Measurements from ENCODE around the gene PRKN. TPM values are rescaled to one million over a fixed set of nuclear protein-coding genes. Genes with fewer than 3 reads are reported as not detected.

The PRKN gene
- total RNA-seq, 1 experiment from 2014 or later = not detected

DNA sequence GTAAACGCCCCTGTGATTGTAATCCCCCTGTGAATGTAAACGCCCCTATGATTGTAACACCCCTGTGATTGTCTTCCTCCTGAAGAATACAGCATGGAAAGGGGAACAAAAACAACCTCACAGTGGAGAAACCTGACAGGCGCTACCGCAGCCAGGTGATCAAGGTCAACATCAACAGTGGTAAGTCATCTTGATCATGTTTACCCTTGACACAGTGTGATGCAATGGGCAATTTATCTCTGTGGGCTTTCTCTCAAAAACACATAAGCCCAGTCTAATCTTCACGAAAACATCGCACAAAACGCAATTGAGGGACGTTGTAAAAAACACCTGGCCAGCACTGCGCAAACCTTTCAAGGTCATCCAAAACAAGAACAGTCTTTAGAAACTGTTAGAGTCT is 277.2 kb downstream of the PRKN start:
- H3F3A ChIP-seq (ENCODE audit: insufficient read depth, low read depth) = no peaks in the 10 kb centered on the region
- TF ChIP-seq, protein P1, sequence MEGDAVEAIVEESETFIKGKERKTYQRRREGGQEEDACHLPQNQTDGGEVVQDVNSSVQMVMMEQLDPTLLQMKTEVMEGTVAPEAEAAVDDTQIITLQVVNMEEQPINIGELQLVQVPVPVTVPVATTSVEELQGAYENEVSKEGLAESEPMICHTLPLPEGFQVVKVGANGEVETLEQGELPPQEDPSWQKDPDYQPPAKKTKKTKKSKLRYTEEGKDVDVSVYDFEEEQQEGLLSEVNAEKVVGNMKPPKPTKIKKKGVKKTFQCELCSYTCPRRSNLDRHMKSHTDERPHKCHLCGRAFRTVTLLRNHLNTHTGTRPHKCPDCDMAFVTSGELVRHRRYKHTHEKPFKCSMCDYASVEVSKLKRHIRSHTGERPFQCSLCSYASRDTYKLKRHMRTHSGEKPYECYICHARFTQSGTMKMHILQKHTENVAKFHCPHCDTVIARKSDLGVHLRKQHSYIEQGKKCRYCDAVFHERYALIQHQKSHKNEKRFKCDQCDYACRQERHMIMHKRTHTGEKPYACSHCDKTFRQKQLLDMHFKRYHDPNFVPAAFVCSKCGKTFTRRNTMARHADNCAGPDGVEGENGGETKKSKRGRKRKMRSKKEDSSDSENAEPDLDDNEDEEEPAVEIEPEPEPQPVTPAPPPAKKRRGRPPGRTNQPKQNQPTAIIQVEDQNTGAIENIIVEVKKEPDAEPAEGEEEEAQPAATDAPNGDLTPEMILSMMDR (conservative IDR thresholded peaks at IDR 0.05) = no peak
- TF ChIP-seq EZH2 (IDR thresholded peaks at IDR 0.05; ENCODE audit: low read depth) = no peak
- no peaks in the 10 kb centered on the region for H3K36me3 ChIP-seq (ENCODE audit: low read depth)
- H4K20me1 ChIP-seq (ENCODE audit: insufficient read depth) = no peaks in the 10 kb centered on the region
- no peaks in the 10 kb centered on the region for H3K79me2 ChIP-seq (ENCODE audit: low read depth)
- no peaks in the 10 kb centered on the region for H3K9me2 ChIP-seq (ENCODE audit: insufficient read depth)
- H2AFZ ChIP-seq = no peak overlapping the region
- no peaks in the 10 kb centered on the region for H3K4me1 ChIP-seq (replicated peaks; ENCODE audit: insufficient read depth)
- H3K27me3 ChIP-seq (ENCODE audit: insufficient read depth, low read depth) = no peaks in the 10 kb centered on the region
- intact Hi-C loops (cut with micrococcal nuclease; ENCODE audit: unreplicated experiment) = no loop called here
- ChIA-PET POLR2A (ENCODE audit: unreplicated experiment) (no interaction called here), CTCF (no interaction called here)
- BruUV-seq (replicated peaks) = no TSS peak
- no peak overlapping the region for H3K4me2 ChIP-seq
- no peaks in the 10 kb centered on the region for H3K9me3 ChIP-seq (ENCODE audit: insufficient read depth, low read depth)
- no peak for DNase-seq
- H3K4me3 ChIP-seq = no peak overlapping the region
- H3K27ac ChIP-seq = no peak overlapping the region

DNA sequence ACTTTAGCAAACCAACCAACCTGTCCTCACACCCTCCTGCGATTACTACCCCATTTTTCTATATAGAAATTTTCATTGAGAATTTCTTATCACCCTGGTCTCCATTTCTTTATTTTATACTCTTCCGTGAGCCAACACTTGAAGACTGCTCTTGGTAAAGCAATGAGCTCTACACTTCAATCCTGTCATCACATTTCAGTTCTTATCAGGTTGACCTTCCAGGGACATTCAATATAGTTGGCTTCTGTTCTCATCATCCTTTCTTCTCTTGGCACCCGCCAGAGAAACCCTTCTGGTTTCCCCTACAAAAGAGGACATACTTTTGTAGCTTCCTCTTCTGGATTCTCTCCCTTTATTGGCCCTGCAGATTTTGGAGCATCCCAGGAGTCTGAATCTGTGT is 279.3 kb downstream of the PRKN start:
- H2AFZ ChIP-seq = no peak overlapping the region
- no TSS peak for BruUV-seq (replicated peaks)
- H3K79me2 ChIP-seq (ENCODE audit: low read depth) = no peaks in the 10 kb centered on the region
- no peak for DNase-seq
- ChIA-PET CTCF (no interaction called here), POLR2A (ENCODE audit: unreplicated experiment) (no interaction called here)
- no peaks in the 10 kb centered on the region for H3K36me3 ChIP-seq (ENCODE audit: low read depth)
- H3K9me2 ChIP-seq (ENCODE audit: insufficient read depth) = no peaks in the 10 kb centered on the region
- intact Hi-C loops (cut with micrococcal nuclease; ENCODE audit: unreplicated experiment) = no loop called here
- no peaks in the 10 kb centered on the region for H3K9me3 ChIP-seq (ENCODE audit: insufficient read depth, low read depth)
- H3K27ac ChIP-seq = no peak overlapping the region
- no peak overlapping the region for H3K4me3 ChIP-seq
- no peaks in the 10 kb centered on the region for H3F3A ChIP-seq (ENCODE audit: insufficient read depth, low read depth)
- no peaks in the 10 kb centered on the region for H3K27me3 ChIP-seq (ENCODE audit: insufficient read depth, low read depth)
- TF ChIP-seq, protein P1 (conservative IDR thresholded peaks at IDR 0.05) = no peak
- no peak for TF ChIP-seq EZH2 (IDR thresholded peaks at IDR 0.05; ENCODE audit: low read depth)
- no peaks in the 10 kb centered on the region for H4K20me1 ChIP-seq (ENCODE audit: insufficient read depth)
- H3K4me1 ChIP-seq (replicated peaks; ENCODE audit: insufficient read depth) = no peaks in the 10 kb centered on the region
- no peak overlapping the region for H3K4me2 ChIP-seq

- DNase-seq = no peak
- H3K27me3 ChIP-seq (ENCODE audit: insufficient read depth, low read depth) = no peaks in the 10 kb centered on the region
- no peaks in the 10 kb centered on the region for H3K4me1 ChIP-seq (replicated peaks; ENCODE audit: insufficient read depth)
- POLR2A ChIA-PET (ENCODE audit: unreplicated experiment) = no interaction called here
- no peak overlapping the region for H3K27ac ChIP-seq
- H3K4me3 ChIP-seq = no peak overlapping the region
- no peaks in the 10 kb centered on the region for H3K36me3 ChIP-seq (ENCODE audit: low read depth)
- intact Hi-C loops (cut with micrococcal nuclease; ENCODE audit: unreplicated experiment) = no loop called here
- H3K79me2 ChIP-seq (ENCODE audit: low read depth) = no peaks in the 10 kb centered on the region
- H3K9me3 ChIP-seq (ENCODE audit: insufficient read depth, low read depth) = no peaks in the 10 kb centered on the region
- no peaks in the 10 kb centered on the region for H3F3A ChIP-seq (ENCODE audit: insufficient read depth, low read depth)
- TF ChIP-seq, protein P1 (conservative IDR thresholded peaks at IDR 0.05) = no peak
- TF ChIP-seq EZH2 (IDR thresholded peaks at IDR 0.05; ENCODE audit: low read depth) = no peak
- no peak overlapping the region for H2AFZ ChIP-seq
- no peak overlapping the region for H3K4me2 ChIP-seq
- no peaks in the 10 kb centered on the region for H4K20me1 ChIP-seq (ENCODE audit: insufficient read depth)
- BruUV-seq (replicated peaks) = no TSS peak
- H3K9me2 ChIP-seq (ENCODE audit: insufficient read depth) = no peaks in the 10 kb centered on the region
- CTCF ChIA-PET = no interaction called here
Measured at GRCh38 chr6:162443101-162443500, 284.5 kb downstream of the PRKN start.
